DND-41 (cell line): ENCODE measurements around the gene IKBKG.
"Not testable (repeated sequence)": the region's sequence is repeated elsewhere in the genome, so short reads cannot be mapped to it uniquely, and the experiment has no call there.

Source experiments
- ATAC-seq: fragments of 200-7000 bp; cut with Tn5 transposase; 3 replicates; pipeline ENCODE4 v1.9.1; 2021; ENCODE audit warnings: low read depth; ENCODE audit not compliant: insufficient read depth
- DNase-seq: peaks from one replicate; pipeline ENCODE4 v3.0.0-alpha.2; 2020
- H2AFZ ChIP-seq: 2 replicates; pipeline ENCODE4 v1.6.0; 2012; ENCODE audit warnings: low read depth, low read length
- H3K27ac ChIP-seq: 2 replicates; pipeline ENCODE4 v1.5.1; 2012; ENCODE audit warnings: low read length, inconsistent platforms
- H3K27me3 ChIP-seq: fragments of 200-600 bp; sonication (generic); 2 replicates; pipeline ENCODE4 v1.6.0; 2012; ENCODE audit warnings: low read length, mild to moderate bottlenecking, inconsistent platforms; ENCODE audit not compliant: insufficient read depth, poor library complexity
- H3K36me3 ChIP-seq: 2 replicates; pipeline ENCODE4 v1.5.1; 2012; ENCODE audit warnings: low read length, inconsistent platforms; ENCODE audit not compliant: insufficient read depth
- H3K4me1 ChIP-seq: 2 replicates; pipeline ENCODE4 v1.5.1; 2012; ENCODE audit warnings: mild to moderate bottlenecking, low read length; ENCODE audit not compliant: insufficient read depth
- H3K4me2 ChIP-seq: 2 replicates; pipeline ENCODE4 v1.6.0; 2012; ENCODE audit warnings: mild to moderate bottlenecking, moderate library complexity, low read length, inconsistent platforms; ENCODE audit not compliant: insufficient read depth
- H3K4me3 ChIP-seq, 2 experiments: fragments of 200-600 bp in 1 of 2; shearing (Covaris generic) in 1 of 2; 2 replicates each; pipeline ENCODE4 v1.5.1; 2012 to 2016; ENCODE audit warnings: inconsistent platforms in 2 of 2, low read length in 2 of 2, mild to moderate bottlenecking in 2 of 2, low read depth in 1 of 2, moderate library complexity in 1 of 2
- H3K79me2 ChIP-seq: 2 replicates; pipeline ENCODE4 v1.6.0; 2012; ENCODE audit warnings: low read length, inconsistent platforms; ENCODE audit not compliant: insufficient read depth
- H3K9ac ChIP-seq: 2 replicates; pipeline ENCODE4 v1.6.0; 2012; ENCODE audit warnings: low read depth, mild to moderate bottlenecking, inconsistent platforms, low read length, moderate library complexity
- H3K9me3 ChIP-seq: 2 replicates; pipeline ENCODE4 v1.5.1; 2012; ENCODE audit warnings: low read length, moderate library complexity, mild to moderate bottlenecking, inconsistent platforms; ENCODE audit not compliant: insufficient read depth, severe bottlenecking
- H4K20me1 ChIP-seq: 2 replicates; pipeline ENCODE4 v1.6.0; 2012; ENCODE audit warnings: low read length; ENCODE audit not compliant: insufficient read depth

IKBKG gene

DNA sequence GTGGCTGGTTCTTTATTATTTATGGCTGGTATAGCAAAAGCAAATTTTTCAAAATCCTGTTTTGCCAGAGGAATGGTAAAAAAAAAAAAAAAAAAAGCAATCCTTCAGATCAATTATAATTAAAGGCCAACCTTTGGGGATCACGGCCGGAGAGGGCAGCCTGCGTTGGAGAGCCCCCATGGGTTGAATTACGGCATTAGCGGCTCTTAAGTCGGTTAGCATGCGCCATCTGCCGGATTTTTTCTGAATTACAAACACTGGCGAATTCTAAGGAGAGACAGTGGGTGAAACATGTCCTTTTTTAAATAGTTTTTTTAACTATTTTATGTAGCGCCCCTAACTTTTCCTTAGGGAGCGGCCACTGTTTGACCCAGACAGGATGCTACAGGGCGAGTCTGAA lies 66.2 kb downstream of the IKBKG start:
- not testable (repeated sequence) for H3K36me3 ChIP-seq, H3K27ac ChIP-seq, H3K27me3 ChIP-seq, H3K9me3 ChIP-seq, H3K4me2 ChIP-seq, H4K20me1 ChIP-seq, ATAC-seq, H3K4me1 ChIP-seq, H3K79me2 ChIP-seq, DNase-seq, H3K4me3 ChIP-seq, H2AFZ ChIP-seq, H3K9ac ChIP-seq
